HEK293 (cell line): Measurements from ENCODE around the gene XPO4.

ENCODE experiments used
- EGR2 ChIP-seq: fragments of 450-650 bp; formaldehyde crosslinking; IDR thresholded peaks from 2 replicates; pipeline ENCODE4 v1.5.1; 2016; ENCODE audit warnings: low read depth, missing biosample characterization, missing genetic modification characterization
- GLI4 ChIP-seq: fragments of 450-650 bp; formaldehyde crosslinking; IDR thresholded peaks from 2 replicates; pipeline ENCODE4 v1.5.1; 2016; ENCODE audit warnings: missing biosample characterization, missing genetic modification characterization
- HOXA7 ChIP-seq: sonication (generic); formaldehyde crosslinking; IDR thresholded peaks from 2 replicates; pipeline ENCODE4 v1.8.1; 2022; ENCODE audit warnings: missing genetic modification reagents, borderline replicate concordance
- KLF7 ChIP-seq: fragments of 450-650 bp; formaldehyde crosslinking; IDR thresholded peaks from 2 replicates; pipeline ENCODE4 v1.5.1; 2016; ENCODE audit warnings: missing biosample characterization, missing genetic modification characterization, borderline replicate concordance
- KLF8 ChIP-seq: fragments of 450-650 bp; formaldehyde crosslinking; IDR thresholded peaks from 2 replicates; pipeline ENCODE4 v1.5.1; 2016; ENCODE audit warnings: missing biosample characterization, missing genetic modification characterization
- KLF9 ChIP-seq: fragments of 450-650 bp; formaldehyde crosslinking; IDR thresholded peaks from 2 replicates; pipeline ENCODE4 v1.5.1; 2016; ENCODE audit warnings: missing biosample characterization, missing genetic modification characterization, low read depth
- PBX3 ChIP-seq: sonication (generic); formaldehyde crosslinking; IDR thresholded peaks from 2 replicates; pipeline ENCODE4 v1.8.1; 2022; ENCODE audit warnings: mild to moderate bottlenecking, moderate library complexity, missing genetic modification reagents
- PRDM10 ChIP-seq: fragments of 450-650 bp; formaldehyde crosslinking; IDR thresholded peaks from 2 replicates; pipeline ENCODE4 v1.5.1; 2016; ENCODE audit warnings: missing biosample characterization, missing genetic modification characterization
- RBAK ChIP-seq: fragments of 450-650 bp; formaldehyde crosslinking; IDR thresholded peaks from 2 replicates; pipeline ENCODE4 v1.5.1; 2016; ENCODE audit warnings: missing biosample characterization, missing genetic modification characterization
- TCF7L2 ChIP-seq: IDR thresholded peaks from 2 replicates; pipeline ENCODE4 v1.6.1; 2011; ENCODE audit warnings: low read depth, mild to moderate bottlenecking, inconsistent platforms, low read length, moderate library complexity, borderline replicate concordance
- WT1 ChIP-seq: fragments of 450-650 bp; formaldehyde crosslinking; IDR thresholded peaks from 2 replicates; pipeline ENCODE4 v1.5.1; 2016; ENCODE audit warnings: missing biosample characterization, missing genetic modification characterization
- ZBTB8A ChIP-seq: fragments of 450-650 bp; formaldehyde crosslinking; IDR thresholded peaks from 2 replicates; pipeline ENCODE4 v1.5.1; 2016; ENCODE audit warnings: missing biosample characterization, missing genetic modification characterization
- ZNF16 ChIP-seq: fragments of 450-650 bp; formaldehyde crosslinking; IDR thresholded peaks from 2 replicates; pipeline ENCODE4 v1.5.1; 2016; ENCODE audit warnings: low read depth, missing biosample characterization, missing genetic modification characterization
- ZNF169 ChIP-seq: fragments of 450-650 bp; formaldehyde crosslinking; IDR thresholded peaks from 2 replicates; pipeline ENCODE4 v1.5.1; 2016; ENCODE audit warnings: missing biosample characterization, missing genetic modification characterization
- ZNF175 ChIP-seq: fragments of 450-650 bp; formaldehyde crosslinking; IDR thresholded peaks from 2 replicates; pipeline ENCODE4 v1.5.1; 2016; ENCODE audit warnings: missing biosample characterization, missing genetic modification characterization
- ZNF184 ChIP-seq: fragments of 450-650 bp; IDR thresholded peaks from 2 replicates; pipeline ENCODE4 v1.5.1; 2018; ENCODE audit warnings: missing biosample characterization, mild to moderate bottlenecking, missing genetic modification characterization
- ZNF24 ChIP-seq: fragments of 450-650 bp; formaldehyde crosslinking; IDR thresholded peaks from 2 replicates; pipeline ENCODE4 v1.5.1; 2016; ENCODE audit warnings: missing biosample characterization, missing genetic modification characterization
- ZNF324 ChIP-seq: fragments of 450-650 bp; formaldehyde crosslinking; IDR thresholded peaks from 2 replicates; pipeline ENCODE4 v1.5.1; 2016; ENCODE audit warnings: missing biosample characterization, missing genetic modification characterization
- ZNF354C ChIP-seq: fragments of 450-650 bp; formaldehyde crosslinking; IDR thresholded peaks from 2 replicates; pipeline ENCODE4 v1.5.1; 2016; ENCODE audit warnings: missing biosample characterization, missing genetic modification characterization, low read depth, borderline replicate concordance
- ZNF404 ChIP-seq: fragments of 450-650 bp; formaldehyde crosslinking; IDR thresholded peaks from 2 replicates; pipeline ENCODE4 v1.5.1; 2017; ENCODE audit warnings: missing biosample characterization, missing genetic modification characterization
- ZNF561 ChIP-seq: fragments of 450-650 bp; IDR thresholded peaks from 2 replicates; pipeline ENCODE4 v1.5.1; 2018; ENCODE audit warnings: missing biosample characterization, missing genetic modification characterization, borderline replicate concordance
- ZNF596 ChIP-seq: fragments of 450-650 bp; IDR thresholded peaks from 2 replicates; pipeline ENCODE4 v1.5.0; 2018; ENCODE audit warnings: missing biosample characterization, mild to moderate bottlenecking, missing genetic modification characterization, moderate library complexity
- ZNF610 ChIP-seq: fragments of 450-650 bp; formaldehyde crosslinking; IDR thresholded peaks from 2 replicates; pipeline ENCODE4 v1.5.1; 2016; ENCODE audit warnings: missing biosample characterization, missing genetic modification characterization, borderline replicate concordance
- ZNF623 ChIP-seq: fragments of 450-650 bp; formaldehyde crosslinking; IDR thresholded peaks from 2 replicates; pipeline ENCODE4 v1.5.1; 2016; ENCODE audit warnings: missing biosample characterization, missing genetic modification characterization
- ZNF626 ChIP-seq: fragments of 450-650 bp; sonication (Bioruptor Pico); formaldehyde crosslinking; IDR thresholded peaks from 2 replicates; pipeline ENCODE4 v1.5.1; 2018; ENCODE audit warnings: missing biosample characterization, missing genetic modification characterization, inconsistent platforms
- ZNF658 ChIP-seq: fragments of 450-650 bp; formaldehyde crosslinking; IDR thresholded peaks from 2 replicates; pipeline ENCODE4; 2016; ENCODE audit warnings: missing biosample characterization, missing genetic modification characterization
- ZNF768 ChIP-seq: fragments of 450-650 bp; formaldehyde crosslinking; IDR thresholded peaks from 2 replicates; pipeline ENCODE4 v1.5.1; 2018; ENCODE audit warnings: missing biosample characterization, mild to moderate bottlenecking, missing genetic modification characterization
- ZNF776 ChIP-seq: fragments of 450-650 bp; formaldehyde crosslinking; IDR thresholded peaks from 2 replicates; pipeline ENCODE4 v1.5.0; 2017; ENCODE audit warnings: missing biosample characterization, missing genetic modification characterization, borderline replicate concordance
- ZNF830 ChIP-seq: fragments of 450-650 bp; IDR thresholded peaks from 2 replicates; pipeline ENCODE4 v1.5.0; 2018; ENCODE audit warnings: missing biosample characterization, missing genetic modification characterization, low read depth, mild to moderate bottlenecking, moderate library complexity
- ZSCAN30 ChIP-seq: fragments of 450-650 bp; IDR thresholded peaks from 2 replicates; pipeline ENCODE4 v1.5.1; 2018; ENCODE audit warnings: missing biosample characterization, mild to moderate bottlenecking, missing genetic modification characterization, moderate library complexity
- ZXDB ChIP-seq: fragments of 450-650 bp; formaldehyde crosslinking; IDR thresholded peaks from 2 replicates; pipeline ENCODE4 v1.5.1; 2016; ENCODE audit warnings: missing biosample characterization, missing genetic modification characterization
- TF ChIP-seq, protein P1 (sequence below): fragments of 450-650 bp; formaldehyde crosslinking; IDR thresholded peaks from 2 replicates; pipeline ENCODE4 v1.5.1; 2016; ENCODE audit warnings: missing biosample characterization, missing genetic modification characterization
- TF ChIP-seq, protein P2 (sequence below): fragments of 450-650 bp; formaldehyde crosslinking; IDR thresholded peaks from 2 replicates; pipeline ENCODE4 v1.5.1; 2017; ENCODE audit warnings: missing biosample characterization, missing genetic modification characterization

The XPO4 gene

GRCh38 chr13:20814224-20814910, 88.2 kb downstream of the XPO4 start (continued):
- TF ChIP-seq, protein P1, sequence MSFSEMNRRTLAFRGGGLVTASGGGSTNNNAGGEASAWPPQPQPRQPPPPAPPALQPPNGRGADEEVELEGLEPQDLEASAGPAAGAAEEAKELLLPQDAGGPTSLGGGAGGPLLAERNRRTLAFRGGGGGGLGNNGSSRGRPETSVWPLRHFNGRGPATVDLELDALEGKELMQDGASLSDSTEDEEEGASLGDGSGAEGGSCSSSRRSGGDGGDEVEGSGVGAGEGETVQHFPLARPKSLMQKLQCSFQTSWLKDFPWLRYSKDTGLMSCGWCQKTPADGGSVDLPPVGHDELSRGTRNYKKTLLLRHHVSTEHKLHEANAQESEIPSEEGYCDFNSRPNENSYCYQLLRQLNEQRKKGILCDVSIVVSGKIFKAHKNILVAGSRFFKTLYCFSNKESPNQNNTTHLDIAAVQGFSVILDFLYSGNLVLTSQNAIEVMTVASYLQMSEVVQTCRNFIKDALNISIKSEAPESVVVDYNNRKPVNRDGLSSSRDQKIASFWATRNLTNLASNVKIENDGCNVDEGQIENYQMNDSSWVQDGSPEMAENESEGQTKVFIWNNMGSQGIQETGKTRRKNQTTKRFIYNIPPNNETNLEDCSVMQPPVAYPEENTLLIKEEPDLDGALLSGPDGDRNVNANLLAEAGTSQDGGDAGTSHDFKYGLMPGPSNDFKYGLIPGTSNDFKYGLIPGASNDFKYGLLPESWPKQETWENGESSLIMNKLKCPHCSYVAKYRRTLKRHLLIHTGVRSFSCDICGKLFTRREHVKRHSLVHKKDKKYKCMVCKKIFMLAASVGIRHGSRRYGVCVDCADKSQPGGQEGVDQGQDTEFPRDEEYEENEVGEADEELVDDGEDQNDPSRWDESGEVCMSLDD (tag by site-specific recombination): peak; percentile 19; the same call in 1 of the 2 replicates
- TF ChIP-seq ZNF175 (tag by site-specific recombination) (no peak), TCF7L2 (no peak), PRDM10 (tag by site-specific recombination) (peak; percentile 41; the same call in 1 of the 2 replicates), ZNF404 (tag by site-specific recombination) (no peak), WT1 (tag by site-specific recombination) (peak; percentile 92), ZNF169 (no peak), ZNF768 (no peak), ZNF623 (no peak; the same call in 1 of the 2 replicates), ZNF626 (no peak), KLF9 (tag by site-specific recombination) (peak; percentile 27; the same call in 1 of the 2 replicates), ZNF24 (tag by site-specific recombination) (peak; percentile 93), HOXA7 (CRISPR knock-in tag) (no peak), ZSCAN30 (tag by site-specific recombination) (peak; percentile 62; the same call in 1 of the 2 replicates), KLF8 (peak; percentile 97), ZNF776 (tag by site-specific recombination) (no peak), KLF7 (tag by site-specific recombination) (no peak), GLI4 (no peak), ZBTB8A (tag by site-specific recombination) (0 out of 2 replicates have a peak, but pooled peaks have one; percentile 16), ZNF324 (tag by site-specific recombination) (0 out of 2 replicates have a peak, but pooled peaks have one; percentile 61), ZNF561 (peak; percentile 50; the same call in 1 of the 2 replicates), RBAK (tag by site-specific recombination) (no peak), ZNF658 (tag by site-specific recombination) (no peak), ZNF596 (tag by site-specific recombination) (no peak; the same call in 1 of the 2 replicates), PBX3 (CRISPR knock-in tag) (no peak), ZNF610 (tag by site-specific recombination) (no peak), ZNF184 (tag by site-specific recombination) (no peak; the same call in 1 of the 2 replicates), ZNF16 (tag by site-specific recombination) (no peak), ZNF354C (no peak), ZXDB (peak; percentile 93), EGR2 (no peak), ZNF830 (tag by site-specific recombination) (no peak)
- TF ChIP-seq, protein P2, sequence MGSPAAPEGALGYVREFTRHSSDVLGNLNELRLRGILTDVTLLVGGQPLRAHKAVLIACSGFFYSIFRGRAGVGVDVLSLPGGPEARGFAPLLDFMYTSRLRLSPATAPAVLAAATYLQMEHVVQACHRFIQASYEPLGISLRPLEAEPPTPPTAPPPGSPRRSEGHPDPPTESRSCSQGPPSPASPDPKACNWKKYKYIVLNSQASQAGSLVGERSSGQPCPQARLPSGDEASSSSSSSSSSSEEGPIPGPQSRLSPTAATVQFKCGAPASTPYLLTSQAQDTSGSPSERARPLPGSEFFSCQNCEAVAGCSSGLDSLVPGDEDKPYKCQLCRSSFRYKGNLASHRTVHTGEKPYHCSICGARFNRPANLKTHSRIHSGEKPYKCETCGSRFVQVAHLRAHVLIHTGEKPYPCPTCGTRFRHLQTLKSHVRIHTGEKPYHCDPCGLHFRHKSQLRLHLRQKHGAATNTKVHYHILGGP: no peak
